K562 (cell line): ENCODE data around the gene ARID3A. TPM values are rescaled to one million over a fixed set of nuclear protein-coding genes. Genes with fewer than 3 reads are reported as not detected.

Experiments used
- ARID2 ChIP-seq: fragments of 450-650 bp; IDR thresholded peaks from 2 replicates; pipeline ENCODE4 v1.6.1; 2017; ENCODE audit warnings: antibody characterized with exemption, mild to moderate bottlenecking
- C11orf30 ChIP-seq: fragments of 450-650 bp; IDR thresholded peaks from 2 replicates; pipeline ENCODE4 v1.6.1; 2016; ENCODE audit warnings: low read depth, mild to moderate bottlenecking
- ETV5 ChIP-seq: sonication (generic); formaldehyde crosslinking; IDR thresholded peaks from 2 replicates; pipeline ENCODE4 v1.4.0; 2020; ENCODE audit warnings: low read depth, mild to moderate bottlenecking, missing genetic modification reagents
- FOSL1 ChIP-seq: fragments of 200-800 bp; sonication (Bioruptor generic); conservative IDR thresholded peaks from 2 replicates; pipeline ENCODE4 v1.6.1; 2016; ENCODE audit warnings: missing genetic modification characterization, missing compliant biosample characterization
- GABPB1 ChIP-seq: sonication (generic); formaldehyde crosslinking; IDR thresholded peaks from 2 replicates; pipeline ENCODE4 v1.8.0; 2022; ENCODE audit warnings: mild to moderate bottlenecking, missing genetic modification reagents
- KAT7 ChIP-seq: sonication (generic); formaldehyde crosslinking; IDR thresholded peaks from 2 replicates; pipeline ENCODE4 v1.8.0; 2022; ENCODE audit warnings: missing genetic modification reagents, mild to moderate bottlenecking, borderline replicate concordance
- MBD1 ChIP-seq: fragments of 250-450 bp; sonication (Bioruptor Pico); IDR thresholded peaks from 2 replicates; pipeline ENCODE4 v1.8.0; 2022; ENCODE audit warnings: inconsistent platforms
- MIER1 ChIP-seq: fragments of 450-650 bp; IDR thresholded peaks from 2 replicates; pipeline ENCODE4 v1.6.1; 2016; ENCODE audit warnings: antibody characterized with exemption, mild to moderate bottlenecking, low read depth
- MITF ChIP-seq: IDR thresholded peaks from 2 replicates; pipeline ENCODE4 v1.6.1; 2014; ENCODE audit warnings: antibody characterized with exemption
- NFE2 ChIP-seq: IDR thresholded peaks from 2 replicates; pipeline ENCODE4 v1.6.1; 2014; ENCODE audit warnings: antibody characterized with exemption, low read depth
- NR2F6 ChIP-seq: fragments of 450-650 bp; formaldehyde crosslinking; IDR thresholded peaks from 2 replicates; pipeline ENCODE4 v1.4.0; 2020; ENCODE audit warnings: mild to moderate bottlenecking
- PPARD ChIP-seq: fragments of 250-450 bp; sonication (Bioruptor Pico); IDR thresholded peaks from 2 replicates; pipeline ENCODE4 v1.8.0; 2022; ENCODE audit warnings: inconsistent platforms, mild to moderate bottlenecking, moderate library complexity
- RBM14 ChIP-seq: fragments of 200-400 bp; formaldehyde crosslinking; IDR thresholded peaks from 2 replicates; pipeline ENCODE4 v1.6.1; 2018; ENCODE audit warnings: low read depth, mild to moderate bottlenecking, low read length, moderate library complexity, borderline replicate concordance; ENCODE audit not compliant: insufficient read depth
- RCOR1 ChIP-seq, 2 experiments: IDR thresholded peaks; 2 replicates each; pipeline ENCODE4 v1.6.1; 2012; ENCODE audit warnings: low read depth in 2 of 2, low read length in 2 of 2, borderline replicate concordance in 1 of 2, improper control_type of control experiment in 1 of 2
- SAFB2 ChIP-seq: fragments of 200-400 bp; formaldehyde crosslinking; IDR thresholded peaks from 2 replicates; pipeline ENCODE4 v1.6.1; 2018; ENCODE audit warnings: borderline replicate concordance, low read length, low read depth, moderate library complexity; ENCODE audit not compliant: severe bottlenecking
- SFPQ ChIP-seq: fragments of 200-400 bp; formaldehyde crosslinking; IDR thresholded peaks from 2 replicates; pipeline ENCODE4 v1.6.1; 2017; ENCODE audit warnings: mild to moderate bottlenecking, low read depth, low read length, moderate library complexity
- SMARCA4 ChIP-seq: fragments of 450-650 bp; IDR thresholded peaks from 2 replicates; pipeline ENCODE4 v1.6.1; 2016
- SREBF2 ChIP-seq: sonication (generic); formaldehyde crosslinking; IDR thresholded peaks from 2 replicates; pipeline ENCODE4 v1.4.0; 2020; ENCODE audit warnings: mild to moderate bottlenecking, missing genetic modification reagents
- SUPT5H ChIP-seq: fragments of 450-650 bp; IDR thresholded peaks from 2 replicates; pipeline ENCODE4 v1.6.1; 2016
- TAF1 ChIP-seq: IDR thresholded peaks from 2 replicates; pipeline ENCODE4 v1.6.1; 2011; ENCODE audit warnings: mild to moderate bottlenecking, low read length, moderate library complexity; ENCODE audit not compliant: insufficient read depth, control insufficient read depth, severe bottlenecking; ENCODE audit errors: extremely low read depth
- TAF7 ChIP-seq: fragments of 450-650 bp; IDR thresholded peaks from 2 replicates; pipeline ENCODE4 v1.6.1; 2016; ENCODE audit warnings: missing genetic modification characterization, missing compliant biosample characterization
- WHSC1 ChIP-seq: IDR thresholded peaks from one replicate; pipeline ENCODE4 v1.6.1; 2012; ENCODE audit warnings: low read length, control low read depth, inconsistent platforms
- ZBTB8A ChIP-seq: fragments of 450-650 bp; IDR thresholded peaks from 2 replicates; pipeline ENCODE4 v1.6.1; 2018; ENCODE audit warnings: mild to moderate bottlenecking, moderate library complexity; ENCODE audit not compliant: partially characterized antibody
- ZKSCAN3 ChIP-seq: fragments of 250-450 bp; sonication (Bioruptor Pico); IDR thresholded peaks from 2 replicates; pipeline ENCODE4 v1.4.0; 2020
- ZNF133 ChIP-seq: fragments of 250-450 bp; sonication (Bioruptor Pico); IDR thresholded peaks from 2 replicates; pipeline ENCODE4 v1.4.0; 2020; ENCODE audit warnings: mild to moderate bottlenecking
- polyA plus RNA-seq, 8 experiments: library from polyadenylated mRNA; depleted of rRNA in 4 of 8; stranded (reverse) in 5 of 8; unstranded in 3 of 8; fragments of >200 nt; fragmentation: Nextera tagmentation in 2 of 8; fragmentation: Illumina TruSeq in 1 of 8; extraction: Ambion mirVana in 2 of 8; extraction: Trizol in 1 of 8; gene quantifications; 2 replicates each; pipeline versions ENCODE4 v1.2.1 to v1.2.3, GENCODE V29; 2011 to 2014; ENCODE audit warnings: inconsistent platforms in 1 of 8, missing spikeins in 1 of 8
- total RNA-seq, 7 experiments: library from RNA; depleted of rRNA in 6 of 7; stranded (reverse); fragments of >200 nt in 6 of 7; fragmentation: Illumina TruSeq in 2 of 7; extraction: Trizol in 2 of 7; gene quantifications; 2 replicates each; pipeline versions ENCODE4 v1.2.1 to v1.2.3, GENCODE V29; 2011 to 2021; ENCODE audit warnings: low replicate concordance in 1 of 7

Gene ARID3A
- total and polyA plus RNA-seq, 9 of the 15 experiments (the other 6 are each of a cell fraction or from before 2014, with no cell fraction given) = 1.4 to 118 (median 31.2) TPM

- TF ChIP-seq MITF (peak; percentile 43; the same call in 1 of the 2 replicates), NFE2 (no peak), WHSC1 (no peak), SFPQ (no peak), KAT7 (CRISPR knock-in tag) (peak; percentile 78; the same call in 1 of the 2 replicates), C11orf30 (no peak), SAFB2 (no peak), ZKSCAN3 (no peak), ZNF133 (CRISPR knock-in tag) (no peak), NR2F6 (CRISPR knock-in tag) (no peak), MIER1 (no peak), RCOR1 (IDR thresholded peaks at IDR 0.05; ENCODE audit: borderline replicate concordance in 1 of 2, low read depth in 2 of 2, low read length in 2 of 2) (peak in 1 of 2 experiments; percentile 87; a peak in 2 of 4 replicates), GABPB1 (CRISPR knock-in tag) (0 out of 2 replicates have a peak, but pooled peaks have one; percentile 21), SUPT5H (no peak), FOSL1 (peak; percentile 95), MBD1 (CRISPR knock-in tag) (0 out of 2 replicates have a peak, but pooled peaks have one; percentile 8), TAF1 (peak; percentile 19), ETV5 (CRISPR knock-in tag) (no peak), SREBF2 (no peak), SMARCA4 (peak; percentile 87), ZBTB8A (no peak), RBM14 (no peak), PPARD (CRISPR knock-in tag) (no peak), TAF7 (no peak), ARID2 (no peak)
Measured at GRCh38 chr19:958967-959855, 33.4 kb downstream of the ARID3A start (continued).
